ENCODE results near the gene ADAMTS3.

DNA sequence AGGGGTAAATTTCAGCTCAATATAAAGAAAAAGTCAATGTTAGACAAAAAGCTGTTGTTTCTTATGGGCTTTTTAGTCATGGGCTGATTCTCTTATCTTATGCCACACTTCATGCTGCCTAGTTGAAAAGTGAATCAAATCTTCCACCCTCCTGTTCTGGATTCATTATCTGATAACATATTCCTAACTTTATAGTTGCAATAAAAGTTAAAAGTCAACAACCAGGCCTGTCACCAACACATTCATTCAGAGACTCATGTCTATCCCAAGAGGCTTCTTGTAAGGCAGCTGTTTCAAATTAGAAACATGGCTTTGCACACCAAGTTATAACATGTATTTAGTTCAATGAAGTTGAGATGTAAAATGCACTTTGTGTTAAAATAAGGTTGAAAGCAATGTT, 243.8 kb downstream of the ADAMTS3 start:
- TF ChIP-seq, protein P1, sequence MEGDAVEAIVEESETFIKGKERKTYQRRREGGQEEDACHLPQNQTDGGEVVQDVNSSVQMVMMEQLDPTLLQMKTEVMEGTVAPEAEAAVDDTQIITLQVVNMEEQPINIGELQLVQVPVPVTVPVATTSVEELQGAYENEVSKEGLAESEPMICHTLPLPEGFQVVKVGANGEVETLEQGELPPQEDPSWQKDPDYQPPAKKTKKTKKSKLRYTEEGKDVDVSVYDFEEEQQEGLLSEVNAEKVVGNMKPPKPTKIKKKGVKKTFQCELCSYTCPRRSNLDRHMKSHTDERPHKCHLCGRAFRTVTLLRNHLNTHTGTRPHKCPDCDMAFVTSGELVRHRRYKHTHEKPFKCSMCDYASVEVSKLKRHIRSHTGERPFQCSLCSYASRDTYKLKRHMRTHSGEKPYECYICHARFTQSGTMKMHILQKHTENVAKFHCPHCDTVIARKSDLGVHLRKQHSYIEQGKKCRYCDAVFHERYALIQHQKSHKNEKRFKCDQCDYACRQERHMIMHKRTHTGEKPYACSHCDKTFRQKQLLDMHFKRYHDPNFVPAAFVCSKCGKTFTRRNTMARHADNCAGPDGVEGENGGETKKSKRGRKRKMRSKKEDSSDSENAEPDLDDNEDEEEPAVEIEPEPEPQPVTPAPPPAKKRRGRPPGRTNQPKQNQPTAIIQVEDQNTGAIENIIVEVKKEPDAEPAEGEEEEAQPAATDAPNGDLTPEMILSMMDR (IDR thresholded peaks at IDR 0.05), result no peak
- TF ChIP-seq POLR2A (IDR thresholded peaks at IDR 0.05), result no peak
